Astrocyte of the spinal cord (primary cell): ENCODE data around the gene GCLM.
A peak's percentile ranks its signal among the peaks of the same experiment; 100 is the strongest.
"Not testable (repeated sequence)": the region's sequence is repeated elsewhere in the genome, so short reads cannot be mapped to it uniquely, and the experiment has no call there.

Experiments
- DNase-seq: peaks from one replicate; pipeline ENCODE4 v3.0.0; 2011; ENCODE audit warnings: low read depth, low spot score
- H3K4me3 ChIP-seq: 2 replicates; pipeline ENCODE4 v1.5.1; 2011; ENCODE audit warnings: low read depth, mild to moderate bottlenecking, low read length, moderate library complexity
- CTCF ChIP-seq: IDR thresholded peaks from 2 replicates; pipeline ENCODE4 v1.5.1; 2012; ENCODE audit warnings: low read depth, mild to moderate bottlenecking, low read length, inconsistent platforms
- in situ Hi-C: cut with HindIII; loops from 2 replicates; pipeline ENCODE4 v1.10.0; 2017; ENCODE audit warnings: low sequenced_read_pairs

GCLM gene

GRCh38 chr1:93864175-93864574 lies 45.1 kb downstream of the GCLM start:
- no peak for DNase-seq
- in situ Hi-C loops, result no loop called here
- no peak overlapping the region for H3K4me3 ChIP-seq
- TF ChIP-seq CTCF, result no peak

- H3K4me3 ChIP-seq, DNase-seq, in situ Hi-C loops: not testable (repeated sequence)
Measured at GRCh38 chr1:93857653-93858052, 51.6 kb downstream of the GCLM start.

- DNase-seq, in situ Hi-C loops: not testable (repeated sequence)
Measured at GRCh38 chr1:93855983-93856382, 53.2 kb downstream of the GCLM start.

GRCh38 chr1:93853940-93854339 lies 55.3 kb downstream of the GCLM start:
- no peak overlapping the region for H3K4me3 ChIP-seq
- TF ChIP-seq CTCF, result no peak
- in situ Hi-C loops, result no loop called here
- no peak for DNase-seq

More at GRCh38 chr1:93855983-93856382, 53.2 kb downstream of the GCLM start:
- H3K4me3 ChIP-seq, result not testable (repeated sequence)

- no peak for DNase-seq
- no peak for TF ChIP-seq CTCF
- in situ Hi-C loops, result no loop called here
- H3K4me3 ChIP-seq, result no peak overlapping the region
Measured at GRCh38 chr1:93851878-93852277, 57.4 kb downstream of the GCLM start.

- TF ChIP-seq CTCF, result no peak
- no peak overlapping the region for H3K4me3 ChIP-seq
- no peak for DNase-seq
- in situ Hi-C loops, result no loop called here
Measured at GRCh38 chr1:93851327-93851712, 57.9 kb downstream of the GCLM start.

- TF ChIP-seq CTCF, result peak; percentile 50
- DNase-seq, result peak; percentile 70
- in situ Hi-C loops, H3K4me3 ChIP-seq: not testable (repeated sequence)
Measured at GRCh38 chr1:93850687-93851326, 58.4 kb downstream of the GCLM start.
